Erythroblast (primary cell): ENCODE measurements around the gene LSG1.

Source experiments
- GATA1 ChIP-seq: IDR thresholded peaks from 2 replicates; pipeline ENCODE4 v1.6.1; 2011; ENCODE audit warnings: low read depth, mild to moderate bottlenecking, control low read depth, low read length, moderate library complexity
- POLR2A ChIP-seq: IDR thresholded peaks from 2 replicates; pipeline ENCODE4 v1.6.1; 2011; ENCODE audit warnings: mild to moderate bottlenecking, low read length

GRCh38 chr3:194621947-194622346, 50.0 kb downstream of the LSG1 start:
- TF ChIP-seq POLR2A (no peak), GATA1 (no peak)
